ENCODE measurements around the gene PKP1.

PKP1 gene

DNA sequence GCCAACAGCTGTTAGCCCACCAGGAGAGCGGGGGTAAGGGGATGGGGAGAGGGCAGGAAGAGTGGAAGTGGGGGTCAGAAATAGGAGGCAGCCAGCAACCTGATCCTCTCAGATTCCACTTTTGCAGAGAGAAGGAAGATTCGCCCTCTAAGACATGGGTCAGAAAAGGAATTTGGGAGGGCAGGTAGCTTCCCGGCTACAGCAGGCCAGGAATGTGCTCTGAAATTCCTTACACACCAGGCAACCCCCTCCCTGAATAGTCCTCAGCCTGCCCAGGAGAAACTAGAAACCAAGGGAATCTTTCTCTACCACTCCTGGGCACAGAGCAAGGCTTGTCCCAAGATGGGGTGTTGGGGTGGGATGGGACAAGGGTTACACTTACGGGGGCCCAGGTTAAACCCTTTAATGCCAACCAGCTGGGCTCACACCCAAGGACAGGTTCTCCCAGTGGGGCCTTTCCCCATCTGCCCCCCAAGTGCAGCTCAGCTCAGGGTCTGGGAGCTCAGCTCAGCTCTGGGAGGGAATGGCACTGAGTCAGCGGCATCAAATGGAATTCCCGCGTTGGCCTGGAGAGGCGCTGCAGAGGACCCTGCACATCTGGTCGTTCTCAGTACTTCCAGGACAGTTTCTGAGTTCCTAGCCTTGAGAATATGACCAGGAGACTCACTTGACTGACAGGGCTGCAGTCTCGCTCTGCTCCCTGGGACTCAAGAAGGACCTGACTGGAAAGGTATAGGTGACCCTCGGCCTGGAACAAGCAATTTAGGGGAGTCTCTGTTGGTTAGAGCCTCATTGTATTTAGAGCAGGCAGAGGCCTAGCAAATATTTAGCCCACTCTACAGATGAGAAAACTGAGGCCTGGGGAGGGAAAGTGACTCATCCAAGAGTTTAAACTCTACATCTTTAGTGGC, 93.4 kb downstream of the PKP1 start:
- DNase-seq = no peak

DNA sequence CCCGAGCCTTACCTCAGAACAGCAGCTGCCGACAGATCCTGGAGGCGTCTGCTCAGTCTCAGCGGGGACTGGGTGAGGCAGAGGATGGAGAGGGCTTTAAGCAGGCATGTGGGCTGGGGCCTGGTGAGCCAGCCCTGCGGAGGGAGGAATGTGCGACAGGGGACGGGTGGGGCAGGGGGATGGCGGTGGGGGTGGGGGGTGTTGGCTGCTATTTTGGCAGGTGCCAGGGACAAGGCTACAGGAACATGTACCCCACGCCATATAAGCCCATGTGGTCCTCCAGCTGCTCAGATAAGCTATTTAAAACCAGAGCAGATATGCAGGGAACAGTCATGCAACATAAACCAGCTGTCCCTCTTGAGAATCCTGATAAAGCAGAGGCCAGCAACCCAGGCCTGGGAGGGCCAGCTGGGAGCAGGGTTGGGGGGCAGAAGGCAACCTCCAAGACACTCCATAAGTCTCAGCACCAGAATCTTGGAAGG, 94.3 kb downstream of the PKP1 start, which contains the start of gene TNNT2:
Gene TNNT2 (minus strand): TSS at position 70 of the 482 bp plus-strand sequence. CDS start 4,426 bp downstream, outside the sequence.
- no peak for DNase-seq

DNA sequence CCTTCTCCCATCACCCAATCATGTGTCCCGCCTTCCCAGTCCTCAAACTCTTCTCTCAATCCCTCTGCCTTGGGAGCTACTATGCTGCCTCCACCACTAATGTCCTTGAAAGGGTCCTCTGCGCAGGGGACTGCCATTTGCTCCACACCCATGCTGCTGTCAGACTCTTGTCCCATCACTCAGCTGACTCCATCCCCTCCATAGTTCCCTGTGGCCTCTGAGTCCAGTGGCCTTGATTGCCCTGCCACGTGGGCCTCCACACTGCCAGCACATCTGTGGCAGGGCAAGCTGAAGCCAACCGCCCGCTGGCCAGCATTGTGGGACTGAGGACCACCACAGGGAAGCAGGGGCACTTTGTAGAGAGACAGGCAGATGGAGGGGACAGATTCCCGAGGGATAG, 95.5 kb downstream of the PKP1 start:
- DNase-seq = no peak

DNA sequence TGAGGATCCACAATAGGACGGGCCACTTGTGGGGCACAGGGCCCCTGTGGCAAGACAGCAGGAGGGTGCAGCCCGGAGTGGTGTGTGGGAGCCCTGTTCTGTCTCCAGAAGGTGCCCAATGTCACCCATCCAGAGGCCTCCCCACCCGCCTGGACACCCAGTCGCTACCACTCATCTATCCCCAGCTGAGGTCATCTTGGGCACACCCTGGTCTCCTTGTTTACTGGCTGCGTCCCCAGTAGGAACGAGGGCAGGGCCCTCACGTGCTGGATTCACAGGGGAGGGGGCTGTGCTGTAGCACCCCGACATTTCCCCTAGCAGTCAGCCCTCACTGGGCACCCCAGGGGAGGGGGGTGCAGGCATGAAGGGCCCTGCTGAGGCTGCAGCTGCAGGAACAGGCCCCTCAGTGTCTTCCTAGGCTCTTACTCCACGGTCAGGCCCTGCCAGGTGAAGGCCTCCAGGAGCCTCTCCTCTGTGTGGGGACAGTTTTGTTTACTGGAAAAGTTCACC, 96.5 kb downstream of the PKP1 start:
- no peak for DNase-seq

DNA sequence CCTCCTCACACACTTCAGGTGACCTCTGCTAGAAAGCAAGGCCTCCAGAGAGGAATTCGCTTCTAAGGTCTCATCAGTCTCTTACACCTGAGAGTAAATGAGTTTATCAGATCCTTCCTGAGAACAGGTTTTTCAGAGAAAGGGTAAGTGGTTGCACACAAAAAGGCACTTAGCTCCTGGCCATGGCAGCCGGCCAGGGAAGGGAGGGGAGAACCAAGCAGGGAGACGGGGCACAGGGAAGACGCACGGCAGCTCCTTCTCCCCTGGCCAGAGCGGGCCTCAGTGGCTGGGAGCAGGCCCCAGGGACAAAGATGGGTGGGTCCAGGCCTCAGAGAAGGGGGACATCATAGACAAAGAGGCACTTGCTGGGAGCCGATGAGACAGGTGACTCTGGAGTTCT, 97.8 kb downstream of the PKP1 start:
- no peak for DNase-seq

Data from NK-92 treated with Interleukin-12 subunit alpha and Interleukin-12 subunit beta, amount 100 ng/mL, for 24 hours (cell line).